Measurements from ENCODE around the gene HDAC9. TPM values are rescaled to one million over a fixed set of nuclear protein-coding genes. Genes with fewer than 3 reads are reported as not detected.

Gene HDAC9
- total RNA-seq, 4 donors from 2014 or later, result 63.0 to 130 (median 107) TPM

GRCh38 chr7:18831943-18832342 is 336.4 kb downstream of the HDAC9 start:
- Histone ChIP-seq H3K4me1 (peaks cover 0 to 18% (median 17%) of the 10 kb centered on the region in 4 donors), H3K27me3 (no peaks in the 10 kb centered on the region), H3K9me3 (no peaks in the 10 kb centered on the region), H3K27ac (replicated peaks in 1 of 4) (no peak overlapping the region), H3K4me3 (no peak overlapping the region), H3K36me3 (no peaks in the 10 kb centered on the region)
- WGBS, result 90% methylated on average over 2 of the region's 2 CpGs
- intact Hi-C loops (cut with DNase I), result no loop called here
- no peak for DNase-seq (ENCODE audit: extremely low spot score)
- TF ChIP-seq POLR2A (IDR thresholded peaks at IDR 0.05; ENCODE audit: low read depth), result no peak
- no peak for TF ChIP-seq EP300 (IDR thresholded peaks at IDR 0.05)
- TF ChIP-seq POLR2AphosphoS5 (IDR thresholded peaks at IDR 0.05), result no peak
- no peak for TF ChIP-seq CTCF (IDR thresholded peaks at IDR 0.05)

- Histone ChIP-seq H3K9me3 (no peaks in the 10 kb centered on the region), H3K36me3 (no peaks in the 10 kb centered on the region), H3K27me3 (no peaks in the 10 kb centered on the region), H3K27ac (replicated peaks in 1 of 4) (no peak overlapping the region), H3K4me3 (no peak overlapping the region), H3K4me1 (peaks cover 0 to 14% (median 11%) of the 10 kb centered on the region in 4 donors)
- 85% methylated on average over 8 of the region's 8 CpGs for WGBS
- no peak for TF ChIP-seq POLR2A (IDR thresholded peaks at IDR 0.05; ENCODE audit: low read depth)
- no peak for TF ChIP-seq EP300 (IDR thresholded peaks at IDR 0.05)
- TF ChIP-seq POLR2AphosphoS5 (IDR thresholded peaks at IDR 0.05), result no peak
- no peak for TF ChIP-seq CTCF (IDR thresholded peaks at IDR 0.05)
- no peak for DNase-seq (ENCODE audit: extremely low spot score)
- intact Hi-C loops (cut with DNase I), result no loop called here
These were observed 339.0 kb downstream of the HDAC9 start for GRCh38 chr7:18834577-18834976.

GRCh38 chr7:18835001-18835690 is 339.6 kb downstream of the HDAC9 start:
- no peaks in the 10 kb centered on the region for H3K27me3 ChIP-seq
- H3K36me3 ChIP-seq, result no peaks in the 10 kb centered on the region
- intact Hi-C loops (cut with DNase I), result no loop called here
- H3K27ac ChIP-seq (replicated peaks in 1 of 4), result no peak overlapping the region
- no peak for DNase-seq (ENCODE audit: extremely low spot score)
- H3K9me3 ChIP-seq, result no peaks in the 10 kb centered on the region
- H3K4me1 ChIP-seq, result peaks cover 0 to 8% (median 5%) of the 10 kb centered on the region in 4 donors
- WGBS, result 67% methylated on average over 7 of the region's 7 CpGs
- TF ChIP-seq POLR2AphosphoS5 (IDR thresholded peaks at IDR 0.05) (no peak), CTCF (IDR thresholded peaks at IDR 0.05) (no peak), POLR2A (IDR thresholded peaks at IDR 0.05; ENCODE audit: low read depth) (no peak), EP300 (IDR thresholded peaks at IDR 0.05) (no peak)
- no peak overlapping the region for H3K4me3 ChIP-seq

DNA sequence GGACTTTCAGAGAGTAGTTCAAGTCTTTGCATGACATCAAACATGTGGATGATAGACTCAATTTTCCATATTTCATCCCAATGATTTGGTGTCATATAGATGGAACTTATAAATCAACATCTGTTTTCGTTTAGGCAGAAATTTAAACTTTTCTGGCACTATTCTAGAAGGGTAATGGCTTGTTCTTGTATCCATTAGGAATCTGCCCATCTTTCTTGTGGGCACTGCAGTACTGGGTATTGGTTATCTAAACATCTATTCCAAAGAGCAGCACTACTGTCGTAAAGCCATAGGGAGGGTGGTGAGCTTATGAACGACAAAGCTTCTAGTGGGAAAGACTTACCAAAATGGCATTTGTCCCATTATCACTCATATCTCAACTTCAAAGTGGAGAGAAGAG is 348.4 kb downstream of the HDAC9 start:
- H3K4me1 ChIP-seq, result no peaks in the 10 kb centered on the region
- no peak for DNase-seq (ENCODE audit: extremely low spot score)
- H3K36me3 ChIP-seq, result no peaks in the 10 kb centered on the region
- intact Hi-C loops (cut with DNase I), result no loop called here
- no peak overlapping the region for H3K27ac ChIP-seq (replicated peaks in 1 of 4)
- H3K27me3 ChIP-seq, result no peaks in the 10 kb centered on the region
- 90% methylated on average over 3 of the region's 3 CpGs for WGBS
- TF ChIP-seq POLR2A (IDR thresholded peaks at IDR 0.05; ENCODE audit: low read depth), result no peak
- no peak for TF ChIP-seq POLR2AphosphoS5 (IDR thresholded peaks at IDR 0.05)
- TF ChIP-seq EP300 (IDR thresholded peaks at IDR 0.05), result no peak
- TF ChIP-seq CTCF (IDR thresholded peaks at IDR 0.05), result no peak
- no peaks in the 10 kb centered on the region for H3K9me3 ChIP-seq
- H3K4me3 ChIP-seq, result no peak overlapping the region

GRCh38 chr7:18844735-18845134 is 349.2 kb downstream of the HDAC9 start:
- WGBS, result 86% methylated on average over 5 of the region's 5 CpGs
- no peak overlapping the region for H3K27ac ChIP-seq (replicated peaks in 1 of 4)
- TF ChIP-seq CTCF (IDR thresholded peaks at IDR 0.05), result no peak
- TF ChIP-seq POLR2A (IDR thresholded peaks at IDR 0.05; ENCODE audit: low read depth), result no peak
- TF ChIP-seq EP300 (IDR thresholded peaks at IDR 0.05), result no peak
- no peak for TF ChIP-seq POLR2AphosphoS5 (IDR thresholded peaks at IDR 0.05)
- H3K4me3 ChIP-seq, result no peak overlapping the region
- no peaks in the 10 kb centered on the region for H3K9me3 ChIP-seq
- intact Hi-C loops (cut with DNase I), result no loop called here
- no peaks in the 10 kb centered on the region for H3K4me1 ChIP-seq
- DNase-seq (ENCODE audit: extremely low spot score), result no peak
- H3K36me3 ChIP-seq, result no peaks in the 10 kb centered on the region
- H3K27me3 ChIP-seq, result no peaks in the 10 kb centered on the region
